ENCODE measurements around the gene PPEF1. TPM values are rescaled to one million over a fixed set of nuclear protein-coding genes. Genes with fewer than 3 reads are reported as not detected.

Gene PPEF1
- total and polyA plus RNA-seq, 2 of the 8 experiments (the other 6 are each of a cell fraction or from before 2014, with no cell fraction given) = 0.08 to 0.30 TPM

DNA sequence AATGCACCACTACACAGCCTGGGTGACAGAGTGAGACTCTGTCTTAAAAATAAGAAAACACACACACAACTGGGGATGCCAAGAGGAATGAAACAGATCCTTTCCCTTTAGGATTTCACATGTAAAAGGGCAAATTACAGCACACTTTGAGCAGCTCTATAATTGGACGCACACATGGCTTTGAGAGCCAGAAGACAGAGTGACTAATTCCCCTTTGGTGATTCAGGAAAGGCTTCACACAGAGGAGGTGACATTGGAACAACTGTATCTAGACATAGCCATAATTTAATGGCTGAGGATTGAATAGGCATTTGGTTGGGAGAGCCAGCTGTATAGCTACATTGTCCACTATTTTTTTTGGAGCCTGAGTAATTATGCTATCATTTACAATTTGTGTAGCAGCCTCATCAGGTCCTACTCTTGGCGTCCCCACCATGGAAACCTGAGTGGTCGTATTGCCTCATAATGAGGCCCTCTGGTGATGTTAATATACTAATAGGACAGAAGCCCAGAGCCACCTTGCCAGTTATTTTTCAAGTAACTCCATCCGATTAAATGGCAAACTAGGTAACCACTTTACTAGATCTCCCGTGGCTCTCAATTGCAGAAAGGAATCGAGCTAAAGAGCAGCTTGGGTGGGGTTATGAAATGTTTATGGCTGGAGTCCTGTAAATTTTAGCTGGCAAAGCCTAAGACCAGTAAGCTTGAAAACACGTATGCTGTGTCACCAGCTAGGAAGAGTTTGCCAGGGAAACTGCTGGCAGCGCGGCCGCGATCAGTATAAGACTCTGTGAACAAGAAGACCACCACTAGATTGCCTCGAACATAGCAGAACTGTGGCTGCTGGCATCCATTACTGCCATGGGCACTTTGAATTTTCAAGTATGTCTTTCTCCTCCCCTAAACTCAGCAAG is 8.5 kb upstream of the PPEF1 start:
- FAIRE-seq = no peak
- H2AK5ac ChIP-seq (ENCODE audit: low read depth, low read length) = no peak overlapping the region

More for the DNA sequence above, 8.5 kb upstream of the PPEF1 start:
- Histone ChIP-seq H2AFZ (ENCODE audit: low read length) (no peak overlapping the region), H3K18ac (ENCODE audit: extremely low read depth, low read length) (no peak overlapping the region), H2BK15ac (ENCODE audit: low read length) (no peak overlapping the region), H3K36me3 (ENCODE audit: control insufficient read depth in 2 of 4, insufficient read depth in 4 of 4, low read length in 3 of 4) (no peaks in the 10 kb centered on the region), H3K23me2 (ENCODE audit: low read depth, low read length) (no peaks in the 10 kb centered on the region), H3K4me1 (replicated peaks in 1 of 4; ENCODE audit: control insufficient read depth in 3 of 4, insufficient read depth in 4 of 4, low read length in 3 of 4) (no peaks in the 10 kb centered on the region), H3K4me3 (ENCODE audit: extremely low read depth in 1 of 4, insufficient read depth in 2 of 4, low read depth in 3 of 4, low read length in 4 of 4) (no peak overlapping the region), H3K9me3 (ENCODE audit: insufficient read depth in 2 of 2, low read depth in 1 of 2, low read length in 1 of 2) (no peaks in the 10 kb centered on the region), H3K27me3 (replicated peaks in 1 of 4; ENCODE audit: control insufficient read depth in 3 of 4, extremely low read depth in 1 of 4, insufficient read depth in 3 of 4, low read length in 3 of 4) (no peaks in the 10 kb centered on the region), H3K4me2 (ENCODE audit: insufficient read depth in 1 of 2, low read depth in 2 of 2, low read length in 2 of 2) (no peak overlapping the region), H2BK12ac (ENCODE audit: low read depth, low read length) (no peak overlapping the region), H4K8ac (ENCODE audit: extremely low read depth, insufficient read depth, low read length) (no peak overlapping the region), H2BK120ac (replicated peaks; ENCODE audit: low read depth, low read length) (no peak overlapping the region), H3K27ac (ENCODE audit: low read depth, low read length) (no peak overlapping the region), H3K4ac (replicated peaks; ENCODE audit: insufficient read length, low read depth, low read length) (no peak overlapping the region), H2BK20ac (ENCODE audit: low read length) (no peak overlapping the region), H3K56ac (replicated peaks; ENCODE audit: insufficient read length, low read depth, low read length) (no peak overlapping the region), H4K5ac (ENCODE audit: insufficient read length, low read depth, low read length) (no peak overlapping the region), H3K79me2 (ENCODE audit: control insufficient read depth in 1 of 2, insufficient read depth in 2 of 2, low read length in 2 of 2) (no peaks in the 10 kb centered on the region), H3K9ac (replicated peaks in 1 of 4; ENCODE audit: extremely low read depth in 1 of 4, low read depth in 3 of 4, low read length in 3 of 4) (no peak overlapping the region), H3K79me1 (ENCODE audit: low read depth, low read length) (no peaks in the 10 kb centered on the region), H3K14ac (ENCODE audit: insufficient read length) (no peak overlapping the region), H4K20me1 (replicated peaks in 1 of 2; ENCODE audit: control insufficient read depth in 1 of 2, insufficient read depth in 2 of 2, low read length in 2 of 2) (no peaks in the 10 kb centered on the region), H4K91ac (replicated peaks; ENCODE audit: insufficient read length, low read length) (no peak overlapping the region), H3K23ac (ENCODE audit: insufficient read length) (no peak overlapping the region), H2BK5ac (ENCODE audit: low read depth, low read length) (no peak overlapping the region)
- CTCF ChIA-PET (ENCODE audit: partially characterized antibody) = interaction anchor here (1.0 kb wide), 1 partner anchor 9 kb away, joined by 3 read pairs; no protein-coding TSS in a partner anchor
- no peak for DNase-seq (ENCODE audit: low read depth in 1 of 2, low spot score in 2 of 2)
- 95% methylated on average over 11 of the region's 12 CpGs; no CpG with 5 or more reads in 1 of the 2 experiments for WGBS, 2 experiments (ENCODE audit: extremely low coverage in 1 of 2, insufficient coverage in 1 of 2, insufficient read length in 1 of 2, insufficient replicate concordance in 2 of 2, low coverage in 1 of 2, low lambda C conversion rate in 2 of 2, missing lambda C conversion rate in 1 of 2)
- POLR2A ChIA-PET (ENCODE audit: partially characterized antibody) = no interaction called here
- TF ChIP-seq JUND (IDR thresholded peaks at IDR 0.05; ENCODE audit: low read length) (no peak), CHD1 (IDR thresholded peaks at IDR 0.05; ENCODE audit: low read depth, low read length) (no peak)

All from H1 (cell line).